Measurements from ENCODE around the gene ERC2.

ERC2 gene

DNA sequence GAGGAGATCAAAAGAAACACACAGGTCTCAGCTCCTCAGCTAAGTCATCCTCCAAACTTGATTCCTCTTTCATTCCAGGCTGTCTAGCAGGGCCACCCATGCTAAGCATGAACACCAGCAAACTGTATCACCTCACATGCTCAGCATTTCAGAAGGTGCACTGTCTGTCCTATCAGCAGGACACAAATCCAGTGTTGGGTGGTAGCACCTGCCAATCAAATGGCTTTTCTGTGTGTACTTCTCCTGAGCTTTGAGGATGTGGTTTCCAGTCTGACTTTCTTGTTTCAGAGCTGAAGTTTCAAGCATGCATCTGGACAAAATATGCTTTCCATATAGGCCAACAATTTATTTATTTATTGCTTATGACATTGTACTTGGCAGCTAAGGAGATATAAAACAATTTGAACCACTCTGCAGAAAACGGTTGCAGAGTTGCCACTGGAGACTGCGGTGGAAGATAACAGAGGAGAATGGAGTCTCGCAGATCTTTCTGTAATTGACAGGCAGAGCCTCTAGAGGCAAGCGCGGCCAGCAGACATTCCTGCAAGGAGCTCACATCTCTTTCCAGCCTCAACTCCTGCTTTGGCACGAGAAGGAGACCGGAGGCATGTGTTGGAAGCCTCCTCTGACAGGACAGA is 814.0 kb downstream of the ERC2 start:
- DNase-seq = peak; percentile 56

DNA sequence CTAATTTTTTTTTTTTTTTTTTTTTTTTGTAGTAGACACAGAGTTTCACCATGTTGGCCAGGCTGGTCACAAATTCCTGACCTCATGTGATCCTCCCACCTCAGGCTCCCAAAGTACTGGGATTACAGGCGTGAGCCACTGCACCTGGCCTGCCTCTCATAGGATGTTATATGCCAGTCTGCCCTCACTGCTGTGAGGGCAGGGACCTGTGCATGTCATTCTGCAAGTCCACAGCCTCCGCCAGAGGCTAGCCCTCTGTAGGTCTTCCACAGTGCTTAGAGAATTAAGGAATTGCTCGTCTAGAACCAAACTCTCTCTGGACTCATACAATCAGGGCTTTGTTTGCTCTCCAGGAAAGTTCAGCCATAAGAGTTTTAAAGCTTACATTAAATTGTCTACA is 817.3 kb downstream of the ERC2 start:
- DNase-seq = no peak

DNA sequence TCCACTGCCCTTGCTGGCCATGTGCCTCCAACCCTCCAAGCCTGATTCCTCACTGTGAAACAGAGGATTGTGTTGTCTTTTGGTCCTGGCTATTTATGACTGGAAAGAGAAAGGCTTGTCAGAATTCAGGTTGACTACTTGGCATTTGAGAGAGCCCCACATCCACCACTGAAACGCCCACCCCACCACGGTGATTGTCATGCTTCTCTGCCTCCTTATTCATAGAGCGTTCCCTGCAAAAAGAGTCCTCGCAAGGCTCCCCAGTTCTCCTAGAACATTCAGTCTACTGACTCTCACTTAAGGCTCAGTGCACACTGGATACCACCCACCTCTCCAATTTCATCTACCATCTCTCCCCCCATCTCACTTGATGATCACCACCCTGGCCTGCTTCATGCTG is 818.3 kb downstream of the ERC2 start:
- no peak for DNase-seq

DNA sequence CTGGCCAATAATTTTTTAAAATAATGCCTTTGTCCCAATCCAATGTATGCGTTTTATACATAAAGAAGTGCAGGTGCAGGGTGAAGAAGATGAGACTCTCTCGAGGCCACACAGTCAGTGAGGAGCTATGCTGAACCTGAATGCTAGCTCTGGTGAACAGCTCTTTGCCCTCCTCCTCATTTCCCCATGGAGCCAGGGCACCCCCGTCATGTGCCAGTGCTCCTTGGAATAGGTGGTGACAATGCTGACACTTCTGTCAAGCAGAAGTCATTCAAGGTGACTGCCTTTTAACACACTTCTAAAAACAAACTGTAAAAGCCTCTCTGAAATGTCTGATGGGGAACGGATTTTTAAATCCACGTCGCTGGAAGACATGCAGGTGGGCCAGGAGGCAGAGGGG is 818.7 kb downstream of the ERC2 start:
- DNase-seq = no peak

DNA sequence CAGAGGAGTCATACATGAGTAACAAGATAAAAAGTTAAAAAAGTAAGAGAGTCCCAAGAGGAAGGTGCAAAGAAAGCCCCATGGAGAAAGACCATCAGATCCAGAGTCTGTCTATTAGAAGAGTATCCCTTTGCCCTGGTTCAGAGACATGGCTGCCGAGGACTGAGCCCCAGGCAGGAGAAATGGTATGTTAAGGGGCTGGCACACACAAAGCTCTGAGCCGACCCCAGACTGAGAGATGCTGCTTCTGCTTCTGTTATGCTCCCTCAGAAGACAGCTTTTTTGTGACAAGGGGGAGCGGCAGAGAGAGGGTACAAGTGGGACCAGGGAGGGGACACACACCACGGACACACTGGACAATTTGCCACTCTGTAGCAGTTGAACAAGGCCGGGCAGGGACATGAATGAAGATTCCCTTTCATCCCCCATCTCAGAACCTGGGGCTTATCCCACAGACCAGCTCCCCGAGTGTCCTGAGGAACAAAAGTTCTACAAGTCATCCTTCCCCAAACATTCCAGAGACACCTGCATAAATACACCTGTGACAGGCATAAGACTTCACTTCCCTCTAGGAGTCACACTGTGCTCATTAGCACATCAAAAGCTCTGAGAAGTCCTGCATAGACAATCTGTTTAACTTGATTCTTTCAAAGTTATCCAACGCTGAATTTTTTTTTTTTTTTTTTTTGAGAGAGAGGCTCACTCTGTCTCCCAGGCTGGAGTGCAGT is 819.5 kb downstream of the ERC2 start:
- no peak for DNase-seq

DNA sequence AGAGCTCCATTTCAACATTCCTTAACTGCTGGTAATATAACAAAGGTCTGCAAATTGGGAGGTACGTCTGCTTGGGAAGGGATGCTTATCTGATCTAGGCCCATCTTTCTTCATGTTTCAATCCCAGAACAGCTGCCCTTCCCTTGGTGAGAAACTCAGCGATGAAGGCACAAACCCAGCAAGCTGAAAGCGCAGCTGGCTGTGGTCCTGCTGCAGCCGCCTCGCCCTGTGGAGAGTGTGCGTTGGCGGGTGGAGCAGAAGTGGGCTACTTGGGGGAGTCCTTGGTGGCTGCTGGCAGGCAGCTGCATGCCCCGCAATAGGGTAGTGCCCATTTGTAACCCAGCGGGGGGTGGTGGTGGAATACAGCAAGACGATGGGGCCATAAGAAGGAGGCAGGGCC is 820.6 kb downstream of the ERC2 start:
- DNase-seq = no peak

DNA sequence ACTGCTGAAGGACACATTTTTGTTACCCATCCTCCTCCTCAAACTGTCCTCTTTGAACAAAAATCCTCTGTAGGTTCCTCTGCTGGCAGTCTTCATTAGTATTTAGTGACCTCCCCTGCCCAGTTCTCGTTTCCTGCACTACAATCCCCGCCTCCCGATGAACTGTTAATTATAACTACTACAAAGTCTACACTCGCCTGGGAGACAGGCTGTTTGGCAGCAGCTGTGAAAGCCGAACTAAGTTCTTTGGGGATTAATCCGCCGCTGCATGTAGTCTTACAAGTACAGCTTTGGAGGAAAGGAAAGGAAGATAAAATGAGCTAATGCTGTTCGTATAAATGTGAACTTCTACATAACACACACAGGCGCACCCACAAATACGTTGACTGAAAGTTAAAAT is 821.2 kb downstream of the ERC2 start:
- DNase-seq = no peak

DNA sequence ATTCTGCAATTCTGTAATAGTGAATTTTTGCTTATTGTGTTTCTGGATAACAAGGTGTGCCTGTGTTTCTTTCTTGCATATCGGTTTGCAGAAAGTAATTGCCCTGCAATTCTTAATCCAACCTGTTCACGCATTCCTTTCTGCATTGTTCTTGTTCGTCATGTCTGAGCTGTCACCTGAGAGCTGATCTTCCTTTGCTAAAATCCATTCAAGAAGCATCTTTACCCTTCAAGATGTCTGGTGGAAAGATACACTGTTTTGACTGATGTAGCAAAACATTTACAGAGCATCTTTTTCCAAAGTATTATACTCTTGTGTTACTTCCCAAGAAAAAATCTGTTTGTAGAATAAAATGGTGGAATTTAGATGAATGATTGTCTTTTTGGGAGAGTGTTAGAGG is 822.1 kb downstream of the ERC2 start:
- DNase-seq = no peak

DNA sequence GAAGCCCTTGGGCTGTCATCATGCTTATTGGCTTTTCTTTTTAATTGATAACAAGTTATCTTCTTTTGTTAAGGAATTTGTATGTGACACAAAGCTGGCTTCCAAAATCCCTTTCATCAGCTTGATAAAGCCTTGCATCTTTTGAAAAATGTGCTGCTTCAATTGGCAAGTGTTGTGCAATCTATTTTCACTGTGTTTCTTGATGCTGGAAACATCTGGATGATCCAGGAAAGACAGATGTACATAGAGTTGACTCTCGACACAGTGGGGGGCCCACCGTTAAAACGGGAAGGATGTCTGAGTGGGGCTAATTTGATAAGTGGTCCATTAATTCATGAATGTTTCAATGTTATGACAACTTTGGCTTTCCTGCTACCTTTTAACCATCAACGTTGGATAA is 822.8 kb downstream of the ERC2 start:
- no peak for DNase-seq

DNA sequence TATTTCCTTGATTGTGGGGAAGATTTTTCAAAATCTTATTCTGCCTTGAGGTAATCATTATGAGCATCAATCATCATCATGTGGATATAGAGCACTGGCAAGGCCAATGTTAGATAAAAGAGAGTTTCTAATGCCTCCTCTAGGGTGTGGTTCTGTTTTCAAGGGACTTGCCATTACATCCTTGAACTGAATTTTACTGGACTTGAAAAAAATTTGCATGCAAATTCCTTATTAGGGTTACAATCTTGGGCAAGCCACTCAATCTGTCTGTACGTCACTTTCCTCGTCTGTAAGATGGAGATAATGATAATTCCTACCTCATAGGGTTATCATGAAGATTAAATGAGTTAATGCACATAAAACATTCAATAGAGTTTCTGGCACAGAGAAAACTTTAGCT is 825.0 kb downstream of the ERC2 start:
- DNase-seq = no peak

DNA sequence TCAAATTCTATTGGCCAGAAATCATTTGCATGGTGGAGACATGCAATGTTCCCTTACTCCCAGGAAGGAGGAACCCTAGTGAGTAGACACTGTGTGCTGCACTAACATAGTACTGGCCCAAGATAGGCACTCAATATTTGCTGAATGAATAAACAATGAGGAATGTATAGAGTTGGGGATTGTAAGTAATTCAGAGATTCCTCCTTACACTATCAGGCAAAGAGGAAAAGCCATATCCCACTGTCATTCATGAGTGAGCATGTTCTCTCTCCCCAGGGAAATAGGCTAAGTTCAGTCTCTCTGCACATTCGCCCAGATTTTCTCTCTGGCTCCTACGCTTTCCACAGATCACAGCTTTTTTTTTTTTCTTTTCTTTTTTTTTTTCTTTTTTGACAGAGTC is 826.3 kb downstream of the ERC2 start:
- DNase-seq = peak; percentile 39

DNA sequence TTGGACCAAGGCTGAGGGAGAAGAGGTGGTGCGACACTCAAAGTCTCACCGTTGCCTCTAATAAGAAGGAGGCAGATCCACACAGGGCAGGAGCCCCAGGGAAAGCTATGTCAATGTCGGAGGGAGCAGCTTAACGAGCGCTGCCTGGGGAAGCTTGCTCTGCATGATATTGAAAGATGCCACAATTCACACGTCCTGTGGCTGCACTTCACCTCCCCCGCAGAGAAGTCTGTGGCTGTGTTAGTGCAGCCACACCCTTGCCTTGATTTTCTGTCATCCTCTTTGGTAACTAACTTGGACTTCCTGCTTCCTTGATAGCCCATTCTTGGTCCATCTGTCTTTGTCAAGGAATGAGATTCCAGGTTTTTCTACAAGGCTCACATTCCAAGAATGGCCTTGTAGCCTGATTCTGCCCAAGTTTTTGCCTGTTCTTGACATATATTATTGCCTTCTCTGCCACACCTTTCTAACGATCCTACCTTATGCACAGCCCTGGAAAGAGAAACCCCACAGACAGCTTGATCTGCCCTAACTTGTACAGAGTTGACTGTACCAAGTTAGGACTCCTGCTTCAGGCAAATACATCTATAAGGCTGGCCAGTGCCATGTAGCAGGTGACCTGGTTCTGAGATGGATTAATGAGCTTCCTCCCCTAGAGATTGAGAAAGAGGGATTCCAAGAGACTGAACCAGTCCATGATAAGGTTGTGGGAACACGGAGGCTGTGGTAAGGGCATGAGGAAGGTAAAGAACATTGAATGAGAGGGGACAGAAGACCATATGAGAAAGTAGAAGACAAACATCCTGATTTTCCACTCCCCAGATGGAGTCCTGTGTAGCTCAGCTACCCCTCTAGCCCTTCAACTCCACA is 828.1 kb downstream of the ERC2 start:
- no peak for DNase-seq

DNA sequence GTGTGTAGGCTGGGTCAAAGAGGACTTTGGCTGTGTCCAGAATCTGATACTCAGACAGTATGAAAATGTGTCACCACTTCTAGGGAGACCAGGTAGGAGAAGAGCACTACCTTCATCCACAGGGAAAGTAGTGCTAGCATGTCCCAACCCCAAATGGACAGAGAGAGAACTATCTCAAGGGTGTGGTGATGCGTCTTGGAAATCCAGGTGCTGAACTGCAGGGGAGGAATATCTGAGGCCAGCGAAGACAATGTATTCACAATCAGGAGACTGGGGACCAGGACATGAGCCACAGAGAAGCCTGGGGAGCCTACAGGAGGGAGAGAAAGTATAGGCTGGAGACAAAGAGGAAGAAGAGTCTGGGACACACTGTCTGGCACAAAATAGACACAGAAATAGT is 829.1 kb downstream of the ERC2 start:
- no peak for DNase-seq

DNA sequence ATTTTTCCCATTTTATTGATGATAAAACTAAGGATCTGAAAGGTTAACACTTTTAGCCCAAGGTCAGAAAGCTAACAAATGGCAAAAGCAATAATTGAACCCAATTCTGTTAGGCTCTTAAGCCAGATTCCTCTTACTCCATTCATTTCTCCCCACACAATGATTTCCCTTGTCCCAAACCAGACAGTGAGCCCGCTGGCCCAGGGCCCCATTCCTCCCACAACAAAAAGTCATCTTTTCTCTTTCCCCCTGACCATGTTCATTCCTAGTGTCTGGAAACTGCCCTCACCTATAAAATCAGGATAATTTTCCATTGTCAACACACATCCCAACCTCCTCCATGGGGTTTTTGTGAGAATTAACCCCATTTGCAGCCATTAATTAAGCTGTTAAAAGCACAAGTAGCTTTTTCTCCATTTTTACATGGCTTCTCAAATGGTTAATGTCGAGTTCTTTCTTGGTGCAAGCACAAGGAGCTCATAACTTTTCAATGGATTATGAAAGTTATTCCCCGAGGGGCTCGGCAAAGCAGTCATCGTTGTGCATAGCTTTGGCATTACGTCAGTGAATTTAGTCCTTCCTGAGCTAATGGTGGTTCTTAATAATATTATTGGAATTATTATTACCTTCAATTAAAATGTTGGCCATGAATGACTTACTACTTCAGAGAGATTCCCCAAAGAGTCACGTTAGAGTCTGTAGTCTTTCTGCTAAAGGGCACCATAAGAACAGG is 830.2 kb downstream of the ERC2 start:
- DNase-seq = peak; percentile 45

DNA sequence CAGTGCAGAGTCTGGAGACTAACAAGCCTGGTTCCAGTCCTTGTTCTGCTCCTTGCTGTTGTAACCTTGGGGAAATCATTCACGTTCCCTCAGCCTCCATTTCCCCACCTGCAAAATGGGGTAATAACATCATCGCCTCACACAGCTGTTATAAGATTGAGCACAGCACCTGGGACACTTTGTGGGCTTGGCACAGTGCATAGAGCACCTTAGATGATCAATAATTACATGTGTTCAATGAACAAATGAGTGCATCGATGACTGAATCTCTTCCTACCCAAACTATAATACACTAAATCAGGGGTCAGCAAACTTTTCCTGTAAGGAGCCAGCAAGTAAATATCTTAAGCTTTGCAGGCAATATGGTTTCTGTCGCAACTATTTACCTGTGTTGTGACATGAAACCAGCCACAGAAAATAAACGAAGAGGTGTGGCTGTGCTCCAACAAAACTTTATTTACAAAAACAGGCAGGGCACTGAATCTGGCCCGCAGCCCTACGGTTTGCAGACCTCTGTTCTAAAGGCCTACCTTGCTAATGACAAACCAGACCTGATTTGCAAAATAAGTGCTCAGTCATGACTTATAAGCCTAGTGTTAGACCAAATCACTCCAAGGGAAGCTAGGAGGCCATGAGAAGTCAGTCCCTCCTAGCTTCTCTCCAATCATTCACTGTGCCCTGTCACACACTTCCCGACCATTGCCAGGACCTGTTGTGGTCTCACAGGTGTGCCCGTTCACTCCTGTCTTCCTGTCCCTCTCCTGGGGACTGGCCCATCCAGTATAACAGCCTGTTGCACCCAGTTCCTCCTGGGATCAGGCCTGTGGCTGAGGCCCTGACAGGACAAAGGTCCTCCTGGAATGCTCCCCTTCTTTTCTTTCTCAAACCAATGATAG is 831.7 kb downstream of the ERC2 start:
- no peak for DNase-seq

DNA sequence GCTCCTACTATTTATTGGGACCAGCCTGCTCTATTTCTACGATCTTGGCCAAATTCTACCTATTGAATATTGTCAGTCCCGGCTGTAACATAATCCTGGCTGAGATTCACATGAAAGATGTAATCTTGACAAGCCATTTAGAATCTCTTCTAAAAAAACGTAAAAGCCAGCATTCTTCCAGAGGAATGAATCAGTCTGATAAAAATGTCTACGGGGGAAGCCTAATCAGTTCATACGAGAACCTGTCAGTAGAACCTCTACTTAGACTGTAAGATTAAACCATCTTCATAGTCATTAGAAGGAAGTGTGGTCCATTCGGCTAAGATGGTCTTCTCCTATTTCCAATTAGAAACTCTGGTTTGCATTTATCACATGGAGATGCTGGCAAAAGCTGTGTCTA is 833.9 kb downstream of the ERC2 start:
- DNase-seq = peak; percentile 28

DNA sequence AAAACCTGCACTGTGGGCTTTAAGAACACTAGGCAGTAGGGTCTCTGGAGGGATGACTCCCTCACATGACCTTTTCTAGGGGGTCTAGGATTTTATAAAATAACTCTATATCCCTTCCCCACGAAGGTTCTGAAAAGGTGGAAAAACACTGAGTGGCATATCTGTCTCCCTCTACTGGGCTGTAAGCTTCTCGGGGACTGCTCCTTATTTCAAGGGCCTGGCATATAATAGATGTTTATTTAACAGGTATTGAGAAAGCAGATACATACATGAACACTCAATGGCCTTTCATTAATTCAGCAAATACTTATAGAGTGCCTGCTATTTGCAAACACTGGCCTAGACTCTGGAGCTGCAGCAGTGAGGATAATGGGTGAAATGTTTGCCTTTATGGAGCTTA is 834.9 kb downstream of the ERC2 start:
- DNase-seq = no peak

DNA sequence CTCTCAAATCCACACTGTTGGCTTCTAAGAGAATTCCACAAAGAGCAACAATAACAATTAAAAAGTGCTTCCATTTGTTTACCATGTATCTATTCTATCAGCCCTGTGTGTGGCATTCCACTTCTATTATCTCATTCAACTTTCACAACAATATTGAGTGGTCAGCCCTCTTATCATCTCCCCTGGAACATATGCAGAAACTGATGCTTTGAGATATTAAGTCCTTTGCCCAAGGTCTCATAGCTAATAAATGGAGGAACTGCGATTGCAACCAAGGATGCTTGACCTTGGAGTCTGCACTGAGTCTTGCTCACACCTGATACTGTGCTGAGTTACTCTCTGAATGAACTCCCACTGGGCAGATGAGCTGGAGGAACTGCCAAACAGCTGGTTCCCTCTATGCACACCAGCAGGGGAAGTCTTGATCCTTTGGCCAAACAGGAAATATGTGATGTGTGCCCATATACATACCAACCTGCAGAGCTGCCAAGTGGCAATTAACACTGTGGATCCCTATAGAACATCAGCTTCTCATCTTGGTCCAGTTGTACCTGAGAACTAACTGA is 836.4 kb downstream of the ERC2 start:
- DNase-seq = no peak

DNA sequence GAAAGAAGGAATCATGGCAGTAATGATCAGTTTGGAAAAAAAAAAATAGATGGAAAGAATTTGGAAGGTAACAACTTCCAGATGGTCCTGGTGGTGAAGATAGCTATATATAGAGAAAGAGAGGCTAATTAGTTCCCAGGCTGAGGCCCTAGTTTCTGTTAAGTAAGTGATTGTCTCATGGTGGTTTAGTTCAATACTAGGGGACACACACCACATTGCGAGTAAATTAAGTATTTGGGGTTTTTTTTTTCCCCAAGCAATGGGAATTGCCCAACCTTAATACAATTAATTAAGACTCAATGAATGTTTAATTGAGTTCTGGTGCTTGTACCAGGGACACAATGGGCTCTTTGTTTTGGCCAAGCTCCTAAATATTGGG is 837.4 kb downstream of the ERC2 start:
- no peak for DNase-seq

DNA sequence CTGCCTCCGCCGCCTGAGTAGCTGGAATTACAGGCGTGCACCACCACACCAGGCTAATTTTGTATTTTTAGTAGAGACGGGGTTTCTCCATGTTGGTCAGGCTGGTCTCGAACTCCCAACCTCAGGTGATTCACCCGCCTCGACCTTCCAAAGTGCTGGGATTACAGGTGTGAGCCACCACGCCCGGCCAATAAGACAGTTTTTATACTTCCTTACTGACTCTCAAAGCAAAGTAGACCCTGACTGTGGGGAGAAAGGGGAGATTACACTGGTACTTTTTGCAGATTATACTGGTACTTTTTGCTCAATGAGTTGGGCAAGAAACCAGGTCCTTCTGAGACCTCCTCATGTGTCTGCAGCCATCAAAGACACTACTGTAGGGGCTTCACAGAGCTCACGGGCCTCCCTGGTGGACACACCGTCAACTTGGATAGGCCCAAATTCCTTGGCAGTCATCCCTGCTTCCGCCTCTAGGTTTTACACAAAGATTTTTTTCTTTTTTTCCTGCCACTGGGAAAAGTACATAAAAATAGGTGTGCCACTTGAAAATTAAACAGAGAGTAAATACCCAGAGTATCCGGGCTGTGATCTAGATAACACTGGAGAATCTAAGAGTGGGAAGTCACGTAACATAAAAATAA is 837.9 kb downstream of the ERC2 start:
- no peak for DNase-seq

DNA sequence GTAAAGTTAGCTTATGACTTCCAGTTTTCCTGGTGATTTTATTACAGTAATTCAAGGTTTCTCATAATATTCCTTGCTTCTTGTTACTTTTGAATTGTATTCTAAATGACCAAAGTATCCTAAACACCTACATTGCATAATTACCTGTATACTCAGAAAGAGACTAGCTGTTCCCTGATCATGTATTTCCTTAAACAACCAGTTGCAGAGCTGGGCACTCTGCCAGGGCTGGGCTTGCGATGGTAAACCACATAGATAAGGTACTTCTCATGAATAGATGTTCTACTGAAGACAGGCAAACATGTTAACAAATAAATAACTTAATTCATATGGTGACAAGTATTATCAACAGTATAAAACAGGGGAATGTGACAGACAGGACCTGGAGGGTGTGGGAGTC is 838.8 kb downstream of the ERC2 start:
- no peak for DNase-seq

Measured in fibroblast of upper back skin (primary cell).